Measurements from ENCODE around the gene B3GALT5.
"Not testable (repeated sequence)": the region's sequence is repeated elsewhere in the genome, so short reads cannot be mapped to it uniquely, and the experiment has no call there.

B3GALT5 gene

DNA sequence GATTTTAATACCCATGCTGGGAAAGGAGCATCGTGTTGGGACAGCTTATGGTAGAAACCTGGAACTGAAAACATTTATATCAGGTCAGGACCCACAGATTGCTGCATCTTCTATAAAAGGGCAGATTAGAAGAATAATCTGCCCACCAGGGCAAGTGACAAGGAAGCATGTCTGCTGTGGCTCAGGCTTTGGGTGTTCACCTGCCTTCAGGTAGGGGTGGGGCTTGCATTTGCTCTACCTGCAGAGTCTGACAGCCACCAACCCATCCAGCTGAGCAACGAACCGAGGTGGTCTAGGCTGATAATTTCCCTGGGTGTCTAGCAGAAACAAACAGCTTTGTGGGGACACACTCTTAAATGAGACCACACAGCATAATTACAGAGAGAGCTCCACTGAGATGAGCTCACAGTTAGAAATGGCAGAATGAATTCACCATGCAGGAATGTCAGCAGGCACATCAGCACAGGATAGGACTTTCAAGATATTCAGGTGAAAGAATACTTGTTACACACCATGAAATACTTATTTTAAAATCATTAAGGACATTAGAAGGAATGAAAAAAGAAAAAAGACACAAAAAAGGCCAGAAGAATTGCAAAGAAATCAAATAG, 36.1 kb upstream of the B3GALT5 start:
- peaks cover 6% of the 10 kb centered on the region; the same call in 1 of the 2 replicates for H3K27me3 ChIP-seq
- TF ChIP-seq, protein P1, sequence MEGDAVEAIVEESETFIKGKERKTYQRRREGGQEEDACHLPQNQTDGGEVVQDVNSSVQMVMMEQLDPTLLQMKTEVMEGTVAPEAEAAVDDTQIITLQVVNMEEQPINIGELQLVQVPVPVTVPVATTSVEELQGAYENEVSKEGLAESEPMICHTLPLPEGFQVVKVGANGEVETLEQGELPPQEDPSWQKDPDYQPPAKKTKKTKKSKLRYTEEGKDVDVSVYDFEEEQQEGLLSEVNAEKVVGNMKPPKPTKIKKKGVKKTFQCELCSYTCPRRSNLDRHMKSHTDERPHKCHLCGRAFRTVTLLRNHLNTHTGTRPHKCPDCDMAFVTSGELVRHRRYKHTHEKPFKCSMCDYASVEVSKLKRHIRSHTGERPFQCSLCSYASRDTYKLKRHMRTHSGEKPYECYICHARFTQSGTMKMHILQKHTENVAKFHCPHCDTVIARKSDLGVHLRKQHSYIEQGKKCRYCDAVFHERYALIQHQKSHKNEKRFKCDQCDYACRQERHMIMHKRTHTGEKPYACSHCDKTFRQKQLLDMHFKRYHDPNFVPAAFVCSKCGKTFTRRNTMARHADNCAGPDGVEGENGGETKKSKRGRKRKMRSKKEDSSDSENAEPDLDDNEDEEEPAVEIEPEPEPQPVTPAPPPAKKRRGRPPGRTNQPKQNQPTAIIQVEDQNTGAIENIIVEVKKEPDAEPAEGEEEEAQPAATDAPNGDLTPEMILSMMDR (IDR thresholded peaks at IDR 0.05; ENCODE audit: low read depth, low read length) = no peak
- no peaks in the 10 kb centered on the region for H3K36me3 ChIP-seq
- H3K4me3 ChIP-seq (ENCODE audit: low read depth, low read length) = no peak overlapping the region
- DNase-seq = no peak
- H3K9me3 ChIP-seq = no peaks in the 10 kb centered on the region
- H3K4me1 ChIP-seq = no peaks in the 10 kb centered on the region

DNA sequence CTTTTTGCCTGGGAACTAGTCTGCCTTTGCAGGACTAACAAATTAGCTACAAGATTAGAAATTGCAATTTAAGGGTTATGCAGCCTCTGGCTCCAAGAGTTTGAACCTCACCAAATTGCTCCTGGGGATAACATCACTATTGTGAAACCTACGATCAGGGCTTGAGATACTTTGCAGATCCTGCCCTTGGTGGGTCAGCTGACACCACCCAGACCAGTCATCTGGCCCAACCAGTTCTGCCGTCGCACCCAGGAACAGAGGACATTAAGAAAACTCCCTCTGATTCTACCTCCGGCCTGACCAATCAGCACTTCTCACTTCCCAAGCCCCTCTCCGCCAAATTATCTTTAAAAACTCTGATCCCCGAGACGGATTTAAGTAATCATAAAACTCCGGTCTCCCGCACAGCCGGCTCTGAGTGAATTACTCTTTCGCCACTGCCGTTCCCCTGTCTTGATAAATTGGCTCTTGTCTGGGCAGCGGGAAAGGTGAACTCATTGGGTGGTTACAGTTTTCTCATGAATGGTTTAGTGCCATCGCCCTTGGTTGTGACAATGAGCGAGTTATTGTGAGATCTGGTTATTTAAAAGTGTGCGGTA, 32.9 kb upstream of the B3GALT5 start:
- H3K9me3 ChIP-seq = no peaks in the 10 kb centered on the region
- H3K4me3 ChIP-seq (ENCODE audit: low read depth, low read length) = no peak overlapping the region
- TF ChIP-seq, protein P1 (IDR thresholded peaks at IDR 0.05; ENCODE audit: low read depth, low read length) = no peak
- DNase-seq = no peak
- peaks cover 2% of the 10 kb centered on the region for H3K27me3 ChIP-seq
- no peaks in the 10 kb centered on the region for H3K4me1 ChIP-seq
- H3K36me3 ChIP-seq = no peaks in the 10 kb centered on the region

GRCh38 chr21:39580744-39581143, 32.0 kb upstream of the B3GALT5 start:
- Histone ChIP-seq H3K27me3 (no peaks in the 10 kb centered on the region; the same call in none of the 2 replicates), H3K36me3 (no peaks in the 10 kb centered on the region), H3K4me1 (no peaks in the 10 kb centered on the region), H3K9me3 (no peaks in the 10 kb centered on the region), H3K4me3 (ENCODE audit: low read depth, low read length) (no peak overlapping the region)
- TF ChIP-seq, protein P1 (IDR thresholded peaks at IDR 0.05; ENCODE audit: low read depth, low read length) = no peak
- no peak for DNase-seq

- TF ChIP-seq, protein P1 (IDR thresholded peaks at IDR 0.05; ENCODE audit: low read depth, low read length) = no peak
- no peaks in the 10 kb centered on the region for H3K36me3 ChIP-seq
- H3K4me1 ChIP-seq = no peaks in the 10 kb centered on the region
- no peaks in the 10 kb centered on the region; the same call in none of the 2 replicates for H3K27me3 ChIP-seq
- no peaks in the 10 kb centered on the region for H3K9me3 ChIP-seq
- no peak overlapping the region for H3K4me3 ChIP-seq (ENCODE audit: low read depth, low read length)
- DNase-seq = no peak
These were observed 31.3 kb upstream of the B3GALT5 start for GRCh38 chr21:39581414-39581813.

DNA sequence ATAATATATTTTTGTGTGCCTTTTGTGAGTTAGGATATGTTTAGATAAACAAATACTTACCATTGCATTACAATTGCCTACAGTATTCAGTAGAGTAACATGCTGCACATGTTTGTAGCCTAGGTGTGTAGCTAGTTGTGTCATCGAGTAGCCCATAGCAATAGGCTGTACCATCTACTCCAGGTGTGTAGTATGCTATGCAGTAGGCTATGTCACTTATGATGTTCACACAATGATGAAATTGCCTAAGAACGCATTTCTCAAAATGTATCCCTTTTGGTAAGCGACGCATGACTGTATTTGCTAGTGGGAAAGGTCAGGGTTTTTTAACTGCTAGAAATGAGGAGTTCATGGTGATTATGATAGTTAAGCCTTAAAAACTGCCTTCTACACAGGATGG, 30.0 kb upstream of the B3GALT5 start:
- Histone ChIP-seq H3K36me3 (no peaks in the 10 kb centered on the region), H3K4me3 (ENCODE audit: low read depth, low read length) (no peak overlapping the region), H3K9me3 (no peaks in the 10 kb centered on the region), H3K4me1 (no peaks in the 10 kb centered on the region), H3K27me3 (no peaks in the 10 kb centered on the region; the same call in none of the 2 replicates)
- no peak for DNase-seq
- TF ChIP-seq, protein P1 (IDR thresholded peaks at IDR 0.05; ENCODE audit: low read depth, low read length) = no peak

DNA sequence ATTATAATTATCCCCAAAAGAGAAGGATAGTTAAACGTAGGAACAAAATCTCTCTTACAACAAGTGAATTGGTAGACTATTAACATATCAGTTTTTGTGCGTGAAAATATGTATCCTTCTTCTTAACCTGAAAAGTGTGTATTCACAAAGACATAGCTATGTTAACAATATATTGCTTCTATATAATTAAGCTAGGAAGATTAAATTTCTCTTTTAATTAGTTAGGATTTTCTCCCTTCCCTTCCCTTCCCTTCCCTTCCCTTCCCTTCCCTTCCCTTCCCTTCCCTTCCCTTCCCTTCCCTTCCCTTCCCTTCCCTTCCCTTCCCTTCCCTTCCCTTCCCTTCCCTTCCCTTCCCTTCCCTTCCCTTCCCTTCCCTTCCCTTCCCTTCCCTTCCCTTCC, 29.2 kb upstream of the B3GALT5 start:
- H3K36me3 ChIP-seq; H3K9me3 ChIP-seq; H3K27me3 ChIP-seq; H3K4me1 ChIP-seq; DNase-seq; H3K4me3 ChIP-seq (ENCODE audit: low read depth, low read length): not testable (repeated sequence)
